IPS DF 6.9 (cell line): Measurements from ENCODE around the gene EEF1A2.

ENCODE experiments used
- DNase-seq: peaks from one replicate; pipeline ENCODE4 v3.0.0-alpha.2; 2013; ENCODE audit warnings: low read depth, low spot score
- H3K27ac ChIP-seq: one replicate; pipeline ENCODE4 v1.5.1; 2013; ENCODE audit warnings: low read length, control low read depth
- H3K27me3 ChIP-seq: 2 replicates; pipeline ENCODE4 v1.6.1; 2013; ENCODE audit warnings: mild to moderate bottlenecking, low read length; ENCODE audit not compliant: control insufficient read depth, insufficient read depth
- H3K36me3 ChIP-seq: 2 replicates; pipeline ENCODE4 v1.6.1; 2013; ENCODE audit warnings: low read length; ENCODE audit not compliant: control insufficient read depth, insufficient read depth
- H3K4me1 ChIP-seq: 2 replicates; pipeline ENCODE4 v1.6.1; 2013; ENCODE audit warnings: low read length; ENCODE audit not compliant: control insufficient read depth, insufficient read depth
- H3K4me3 ChIP-seq: 2 replicates; pipeline ENCODE4 v1.5.1; 2013; ENCODE audit warnings: mild to moderate bottlenecking, low read length
- H3K9me3 ChIP-seq: 2 replicates; pipeline ENCODE4 v1.6.1; 2013; ENCODE audit warnings: low read length, inconsistent platforms; ENCODE audit not compliant: control insufficient read depth, insufficient read depth
- WGBS: extraction: QIAGEN DNeasy Blood & Tissue Kit; methylation state at CpG from one replicate; pipeline ENCODE4 v1.1.7; 2013; ENCODE audit warnings: mixed read lengths, missing lambda C conversion rate; ENCODE audit not compliant: insufficient read length, insufficient coverage; 5-methylcytosine and 5-hydroxymethylcytosine counted together

EEF1A2 gene

GRCh38 chr20:63507083-63507743 is 8.3 kb upstream of the EEF1A2 start:
- Histone ChIP-seq H3K27me3 (no peaks in the 10 kb centered on the region), H3K36me3 (no peaks in the 10 kb centered on the region), H3K4me3 (no peak overlapping the region), H3K4me1 (peaks cover 7% of the 10 kb centered on the region), H3K9me3 (no peaks in the 10 kb centered on the region), H3K27ac (no peak overlapping the region)
- no CpG with 5 or more reads among the region's 30 CpGs for WGBS
- DNase-seq = no peak

GRCh38 chr20:63505723-63506122 is 6.8 kb upstream of the EEF1A2 start:
- Histone ChIP-seq H3K9me3 (no peaks in the 10 kb centered on the region), H3K4me3 (no peak overlapping the region), H3K36me3 (no peaks in the 10 kb centered on the region), H3K4me1 (peaks cover 8% of the 10 kb centered on the region), H3K27me3 (no peaks in the 10 kb centered on the region), H3K27ac (no peak overlapping the region)
- no peak for DNase-seq
- WGBS = no CpG with 5 or more reads among the region's 12 CpGs

GRCh38 chr20:63505281-63505680 is 6.4 kb upstream of the EEF1A2 start:
- no peak for DNase-seq
- peaks cover 8% of the 10 kb centered on the region for H3K4me1 ChIP-seq
- no peak overlapping the region for H3K27ac ChIP-seq
- H3K9me3 ChIP-seq = no peaks in the 10 kb centered on the region
- no CpG with 5 or more reads among the region's 8 CpGs for WGBS
- H3K4me3 ChIP-seq = no peak overlapping the region
- no peaks in the 10 kb centered on the region for H3K36me3 ChIP-seq
- no peaks in the 10 kb centered on the region for H3K27me3 ChIP-seq

GRCh38 chr20:63504642-63505041 is 5.8 kb upstream of the EEF1A2 start:
- no peak for DNase-seq
- Histone ChIP-seq H3K4me3 (no peak overlapping the region), H3K27ac (no peak overlapping the region), H3K27me3 (peaks cover 3% of the 10 kb centered on the region; the same call in 1 of the 2 replicates), H3K36me3 (no peaks in the 10 kb centered on the region), H3K9me3 (no peaks in the 10 kb centered on the region), H3K4me1 (peaks cover 8% of the 10 kb centered on the region)
- no CpG with 5 or more reads among the region's 9 CpGs for WGBS

- H3K27ac ChIP-seq = no peak overlapping the region
- H3K27me3 ChIP-seq = peaks cover 5% of the 10 kb centered on the region; the same call in 1 of the 2 replicates
- no peaks in the 10 kb centered on the region for H3K9me3 ChIP-seq
- DNase-seq = no peak
- H3K4me1 ChIP-seq = peaks cover 8% of the 10 kb centered on the region
- no CpG with 5 or more reads among the region's 7 CpGs for WGBS
- no peaks in the 10 kb centered on the region for H3K36me3 ChIP-seq
- H3K4me3 ChIP-seq = no peak overlapping the region
Observed at GRCh38 chr20:63503524-63503923, 4.6 kb upstream of the EEF1A2 start.

- WGBS = no CpG with 5 or more reads among the region's 15 CpGs
- DNase-seq = no peak
- H3K36me3 ChIP-seq = no peaks in the 10 kb centered on the region
- H3K27ac ChIP-seq = no peak overlapping the region
- H3K4me1 ChIP-seq = peaks cover 9% of the 10 kb centered on the region
- no peak overlapping the region for H3K4me3 ChIP-seq
- H3K27me3 ChIP-seq = peaks cover 5% of the 10 kb centered on the region; the same call in 1 of the 2 replicates
- H3K9me3 ChIP-seq = no peaks in the 10 kb centered on the region
Observed at GRCh38 chr20:63502671-63503172, 3.8 kb upstream of the EEF1A2 start.

- H3K4me3 ChIP-seq = peak overlapping the region; percentile 20; the same call in 1 of the 2 replicates
- no CpG with 5 or more reads among the region's 26 CpGs for WGBS
- no peak for DNase-seq
Observed at GRCh38 chr20:63501818-63502670, 3.2 kb upstream of the EEF1A2 start.

GRCh38 chr20:63500902-63501817 is 2.3 kb upstream of the EEF1A2 start:
- H3K27ac ChIP-seq = no peak overlapping the region
- H3K27me3 ChIP-seq = peaks cover 5% of the 10 kb centered on the region; the same call in 1 of the 2 replicates
- WGBS = no CpG with 5 or more reads among the region's 27 CpGs
- H3K4me1 ChIP-seq = peaks cover 12% of the 10 kb centered on the region
- H3K4me3 ChIP-seq = no peak overlapping the region
- no peak for DNase-seq
- H3K9me3 ChIP-seq = no peaks in the 10 kb centered on the region
- H3K36me3 ChIP-seq = no peaks in the 10 kb centered on the region

More at GRCh38 chr20:63501818-63502670, 3.2 kb upstream of the EEF1A2 start:
- Histone ChIP-seq H3K9me3 (no peaks in the 10 kb centered on the region), H3K27ac (no peak overlapping the region), H3K27me3 (peaks cover 5% of the 10 kb centered on the region; the same call in 1 of the 2 replicates), H3K36me3 (no peaks in the 10 kb centered on the region), H3K4me1 (peaks cover 10% of the 10 kb centered on the region)

GRCh38 chr20:63500151-63500901 is 1.4 kb upstream of the EEF1A2 start:
- WGBS = no CpG with 5 or more reads among the region's 24 CpGs
- no peak for DNase-seq
- Histone ChIP-seq H3K36me3 (no peaks in the 10 kb centered on the region), H3K27me3 (peaks cover 5% of the 10 kb centered on the region; the same call in 1 of the 2 replicates), H3K4me1 (peaks cover 12% of the 10 kb centered on the region), H3K4me3 (no peak overlapping the region), H3K27ac (no peak overlapping the region), H3K9me3 (no peaks in the 10 kb centered on the region)
